GM23338 (cell line): ENCODE results near the gene IFI6. TPM values are rescaled to one million over a fixed set of nuclear protein-coding genes. Genes with fewer than 3 reads are reported as not detected.
A peak's percentile ranks its signal among the peaks of the same experiment; 100 is the strongest.
"Not testable (repeated sequence)": the region's sequence is repeated elsewhere in the genome, so short reads cannot be mapped to it uniquely, and the experiment has no call there.

Experiments
- ATAC-seq: fragments of 200-7000 bp; cut with Tn5 transposase; 3 replicates; pipeline ENCODE4 v1.9.1; 2020
- DNase-seq: peaks from one replicate; pipeline ENCODE4 v3.0.0-alpha.2; 2015; ENCODE audit warnings: low spot score
- H2AFZ ChIP-seq: fragments of 200-600 bp; sonication (generic); 2 replicates; pipeline ENCODE4 v1.8.0; 2016; ENCODE audit warnings: antibody characterized with exemption, mild to moderate bottlenecking, moderate library complexity
- H3F3A ChIP-seq: fragments of 200-600 bp; sonication (generic); replicated peaks from 2 replicates; pipeline ENCODE4 v1.8.0; 2017; ENCODE audit warnings: antibody characterized with exemption, mixed run types, low read depth
- H3K27ac ChIP-seq: fragments of 200-600 bp; sonication (generic); 2 replicates; pipeline ENCODE4 v1.6.1; 2016; ENCODE audit warnings: low read depth
- H3K27me3 ChIP-seq: fragments of 200-600 bp; sonication (generic); 2 replicates; pipeline ENCODE4 v1.8.0; 2016; ENCODE audit warnings: mild to moderate bottlenecking, mixed run types, moderate library complexity; ENCODE audit not compliant: insufficient read depth
- H3K36me3 ChIP-seq: fragments of 200-600 bp; sonication (generic); 2 replicates; pipeline ENCODE4 v1.8.0; 2016; ENCODE audit warnings: mild to moderate bottlenecking; ENCODE audit not compliant: insufficient read depth
- H3K4me1 ChIP-seq: fragments of 200-600 bp; sonication (generic); 2 replicates; pipeline ENCODE4 v1.8.0; 2016; ENCODE audit warnings: mild to moderate bottlenecking, moderate library complexity; ENCODE audit not compliant: insufficient read depth
- H3K4me2 ChIP-seq: fragments of 200-600 bp; sonication (generic); 2 replicates; pipeline ENCODE4 v1.7.1; 2017; ENCODE audit warnings: mixed run types
- H3K4me3 ChIP-seq: fragments of 200-600 bp; sonication (generic); 2 replicates; pipeline ENCODE4 v1.6.1; 2016; ENCODE audit warnings: mixed run types
- H3K79me2 ChIP-seq: fragments of 200-600 bp; sonication (generic); replicated peaks from 2 replicates; pipeline ENCODE4 v1.8.0; 2017; ENCODE audit warnings: mild to moderate bottlenecking; ENCODE audit not compliant: insufficient read depth
- H3K9me2 ChIP-seq: fragments of 200-600 bp; sonication (generic); 2 replicates; pipeline ENCODE4 v1.8.0; 2017; ENCODE audit not compliant: insufficient read depth
- H4K20me1 ChIP-seq: fragments of 200-600 bp; sonication (generic); replicated peaks from 2 replicates; pipeline ENCODE4 v1.8.0; 2017; ENCODE audit warnings: mild to moderate bottlenecking; ENCODE audit not compliant: insufficient read depth
- H3K27ac Mint-ChIP-seq: 2 replicates; pipeline ENCODE4 v1.8.0; 2020; ENCODE audit warnings: inconsistent platforms, mild to moderate bottlenecking, moderate library complexity, mixed read lengths
- H3K27me3 Mint-ChIP-seq: 3 replicates; pipeline ENCODE4 v1.8.0; 2022; ENCODE audit warnings: low read depth, mild to moderate bottlenecking, moderate library complexity, mixed read lengths, inconsistent platforms; ENCODE audit not compliant: insufficient read depth, poor library complexity
- H3K36me3 Mint-ChIP-seq: 3 replicates; pipeline ENCODE4 v1.8.0; 2021; ENCODE audit warnings: low read depth, mild to moderate bottlenecking, inconsistent platforms, moderate library complexity, mixed read lengths
- H3K4me1 Mint-ChIP-seq: 3 replicates; pipeline ENCODE4 v1.8.0; 2020; ENCODE audit warnings: mild to moderate bottlenecking, inconsistent platforms, mixed read lengths
- H3K4me3 Mint-ChIP-seq: 3 replicates; pipeline ENCODE4 v1.8.0; 2021; ENCODE audit warnings: moderate library complexity, mild to moderate bottlenecking, inconsistent platforms, mixed read lengths
- H3K9me3 Mint-ChIP-seq: 3 replicates; pipeline ENCODE4 v1.8.0; 2020; ENCODE audit warnings: moderate library complexity, mild to moderate bottlenecking, inconsistent platforms, mixed read lengths
- NANOG ChIP-seq: IDR thresholded peaks from 2 replicates; pipeline ENCODE4 v1.6.1; 2016; ENCODE audit warnings: antibody characterized with exemption, borderline replicate concordance
- STAT1 ChIP-seq: IDR thresholded peaks from one replicate; pipeline ENCODE4 v1.6.1; 2016; ENCODE audit warnings: antibody characterized with exemption; ENCODE audit not compliant: unreplicated experiment
- ZNF331 ChIP-seq: fragments of 250-450 bp; sonication (Bioruptor Pico); IDR thresholded peaks from 2 replicates; pipeline ENCODE4 v1.5.0; 2020; ENCODE audit warnings: low read depth, mild to moderate bottlenecking, moderate library complexity
- polyA plus RNA-seq: library from polyadenylated mRNA; unstranded; fragments of >200 nt; fragmentation: Nextera tagmentation; extraction: Ambion mirVana; gene quantifications from 2 replicates; pipeline ENCODE4 v1.2.1, GENCODE V29; 2016
- total RNA-seq: library from RNA; depleted of rRNA; stranded (reverse); fragments of >200 nt; shearing (Covaris generic); gene quantifications from 2 replicates; pipeline ENCODE4 v1.2.3, GENCODE V29; 2014
- TF ChIP-seq, protein P1 (sequence below): IDR thresholded peaks from 2 replicates; pipeline ENCODE4 v1.6.1; 2016; ENCODE audit warnings: antibody characterized with exemption
- TF ChIP-seq, protein P2 (sequence below), 2 experiments: fragments of 200-600 bp in 1 of 2; sonication (generic) in 1 of 2; conservative IDR thresholded peaks; 2 replicates each; pipeline versions ENCODE4 v1.5.1 to v1.6.1; 2016 to 2017; ENCODE audit warnings: antibody characterized with exemption in 2 of 2, low read depth in 2 of 2, mild to moderate bottlenecking in 2 of 2, moderate library complexity in 1 of 2

The IFI6 gene
- total and polyA plus RNA-seq, 2 experiments from 2014 or later: 6.3 to 16.0 TPM

DNA sequence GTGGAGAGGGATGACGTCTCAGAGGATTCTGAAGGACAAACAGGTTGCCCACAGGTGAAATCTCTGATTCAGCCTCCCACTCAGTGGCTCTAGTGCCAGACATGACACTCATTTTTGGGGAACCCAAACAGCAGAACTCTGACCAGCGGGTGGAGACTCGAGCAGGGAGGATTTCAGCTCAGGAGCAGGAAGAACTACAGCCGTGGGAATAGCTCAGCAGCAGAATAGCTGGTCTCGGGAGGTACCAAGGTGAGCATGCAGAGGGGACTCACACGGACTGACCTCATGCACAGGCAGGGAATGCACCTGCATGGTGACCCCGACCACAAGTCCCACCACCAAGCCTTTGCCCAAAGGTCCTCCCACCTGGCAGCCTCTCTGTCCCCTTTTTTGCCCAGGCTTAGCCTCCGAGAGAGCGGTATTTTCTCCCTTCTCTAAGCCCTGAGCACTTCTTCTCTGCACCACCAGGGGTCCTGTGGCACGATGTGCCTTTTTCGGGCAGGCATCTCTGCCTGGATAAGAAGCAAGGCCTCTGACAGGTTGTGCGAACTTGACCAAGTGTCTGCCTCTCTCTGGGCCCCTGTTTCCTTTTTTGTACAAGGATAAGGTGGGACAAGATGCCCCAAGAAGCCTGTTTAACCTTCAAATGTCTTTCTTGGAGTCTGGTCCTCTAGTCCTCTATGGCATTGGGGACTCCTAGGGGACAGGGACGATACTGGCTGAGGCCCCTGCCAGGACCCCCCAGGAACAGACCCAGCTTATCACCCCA lies 28.2 kb downstream of the IFI6 start:
- Histone ChIP-seq H3K36me3 (no peaks in the 10 kb centered on the region), H3K9me2 (no peaks in the 10 kb centered on the region), H2AFZ (peak overlapping the region; percentile 56; the same call in 1 of the 2 replicates), H4K20me1 (no peaks in the 10 kb centered on the region), H3K27me3 (no peaks in the 10 kb centered on the region), H3K4me2 (peak overlapping the region; percentile 28; the same call in 1 of the 2 replicates), H3K79me2 (no peaks in the 10 kb centered on the region), H3K27ac (no peak overlapping the region; the same call in 1 of the 2 replicates), H3K4me3 (no peak overlapping the region), H3F3A (no peaks in the 10 kb centered on the region; the same call in 1 of the 2 replicates), H3K4me1 (peaks cover 9% of the 10 kb centered on the region; the same call in 1 of the 2 replicates)
- Mint-ChIP-seq H3K36me3 (no peaks in the 10 kb centered on the region), H3K9me3 (no peaks in the 10 kb centered on the region; the same call in 2 of the 3 replicates), H3K27ac (no peak overlapping the region), H3K4me1 (peaks cover 10% of the 10 kb centered on the region), H3K27me3 (peaks cover 12% of the 10 kb centered on the region), H3K4me3 (no peak overlapping the region)
- peak; percentile 95 for ATAC-seq
- TF ChIP-seq, protein P1, sequence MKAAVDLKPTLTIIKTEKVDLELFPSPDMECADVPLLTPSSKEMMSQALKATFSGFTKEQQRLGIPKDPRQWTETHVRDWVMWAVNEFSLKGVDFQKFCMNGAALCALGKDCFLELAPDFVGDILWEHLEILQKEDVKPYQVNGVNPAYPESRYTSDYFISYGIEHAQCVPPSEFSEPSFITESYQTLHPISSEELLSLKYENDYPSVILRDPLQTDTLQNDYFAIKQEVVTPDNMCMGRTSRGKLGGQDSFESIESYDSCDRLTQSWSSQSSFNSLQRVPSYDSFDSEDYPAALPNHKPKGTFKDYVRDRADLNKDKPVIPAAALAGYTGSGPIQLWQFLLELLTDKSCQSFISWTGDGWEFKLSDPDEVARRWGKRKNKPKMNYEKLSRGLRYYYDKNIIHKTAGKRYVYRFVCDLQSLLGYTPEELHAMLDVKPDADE: no peak
- TF ChIP-seq, protein P2, sequence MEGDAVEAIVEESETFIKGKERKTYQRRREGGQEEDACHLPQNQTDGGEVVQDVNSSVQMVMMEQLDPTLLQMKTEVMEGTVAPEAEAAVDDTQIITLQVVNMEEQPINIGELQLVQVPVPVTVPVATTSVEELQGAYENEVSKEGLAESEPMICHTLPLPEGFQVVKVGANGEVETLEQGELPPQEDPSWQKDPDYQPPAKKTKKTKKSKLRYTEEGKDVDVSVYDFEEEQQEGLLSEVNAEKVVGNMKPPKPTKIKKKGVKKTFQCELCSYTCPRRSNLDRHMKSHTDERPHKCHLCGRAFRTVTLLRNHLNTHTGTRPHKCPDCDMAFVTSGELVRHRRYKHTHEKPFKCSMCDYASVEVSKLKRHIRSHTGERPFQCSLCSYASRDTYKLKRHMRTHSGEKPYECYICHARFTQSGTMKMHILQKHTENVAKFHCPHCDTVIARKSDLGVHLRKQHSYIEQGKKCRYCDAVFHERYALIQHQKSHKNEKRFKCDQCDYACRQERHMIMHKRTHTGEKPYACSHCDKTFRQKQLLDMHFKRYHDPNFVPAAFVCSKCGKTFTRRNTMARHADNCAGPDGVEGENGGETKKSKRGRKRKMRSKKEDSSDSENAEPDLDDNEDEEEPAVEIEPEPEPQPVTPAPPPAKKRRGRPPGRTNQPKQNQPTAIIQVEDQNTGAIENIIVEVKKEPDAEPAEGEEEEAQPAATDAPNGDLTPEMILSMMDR (conservative IDR thresholded peaks at IDR 0.05; ENCODE audit: low read depth in 2 of 2): peak; percentile 79
- TF ChIP-seq NANOG: no peak
- no peak for TF ChIP-seq STAT1
- DNase-seq: peak; percentile 92

DNA sequence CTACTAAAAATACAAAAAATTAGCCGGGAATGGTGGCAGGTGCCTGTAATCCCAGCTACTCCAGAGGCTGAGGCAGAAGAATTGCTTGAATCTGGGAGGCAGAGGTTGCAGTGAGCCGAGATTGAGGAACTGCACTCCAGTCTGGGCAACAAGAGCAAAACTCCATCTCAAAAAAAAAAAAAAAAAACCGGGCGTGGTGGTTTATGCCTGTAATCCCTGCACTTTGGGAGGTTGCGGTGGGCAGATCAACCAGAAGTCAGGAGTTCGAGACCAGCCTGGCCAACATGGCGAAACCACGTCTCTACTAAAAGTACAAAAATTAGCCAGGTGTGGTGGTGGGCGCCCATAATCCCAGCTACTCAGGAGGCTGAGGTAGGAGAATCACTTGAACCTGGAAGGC lies 31.5 kb downstream of the IFI6 start:
- not testable (repeated sequence) for H3K36me3 ChIP-seq, H3K4me1 ChIP-seq, H3K27ac ChIP-seq, H4K20me1 ChIP-seq, H3K9me3 Mint-ChIP-seq, H3K4me3 Mint-ChIP-seq, H3K27me3 ChIP-seq, H3K79me2 ChIP-seq, H3K27ac Mint-ChIP-seq, H3K4me3 ChIP-seq, H3K4me2 ChIP-seq, H3K36me3 Mint-ChIP-seq, H3F3A ChIP-seq, DNase-seq, ATAC-seq, H3K9me2 ChIP-seq, H3K4me1 Mint-ChIP-seq
- H3K27me3 Mint-ChIP-seq: peaks cover 17% of the 10 kb centered on the region
- peak overlapping the region; percentile 14; the same call in 1 of the 2 replicates for H2AFZ ChIP-seq

DNA sequence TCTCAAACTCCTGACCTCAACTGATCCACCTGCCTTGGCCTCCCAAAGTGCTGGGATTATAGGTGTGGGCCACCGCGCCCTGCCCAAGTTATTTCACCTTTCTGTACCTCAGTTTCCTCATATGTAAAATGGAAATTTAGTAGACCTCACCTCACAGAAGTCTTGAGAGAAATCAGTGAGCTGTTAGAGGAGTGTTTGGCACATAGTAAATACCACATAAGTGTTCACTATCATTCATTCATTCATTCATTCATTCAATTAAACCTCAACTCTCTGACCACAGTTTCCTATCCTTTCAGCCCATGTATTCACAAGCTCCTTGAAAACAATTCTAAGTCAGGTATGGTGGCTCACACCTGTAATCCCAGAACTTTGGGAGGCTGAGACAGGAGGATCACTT lies 33.2 kb downstream of the IFI6 start:
- Mint-ChIP-seq H3K4me1 (peaks cover 10% of the 10 kb centered on the region; the same call in 2 of the 3 replicates), H3K27me3 (peaks cover 28% of the 10 kb centered on the region), H3K27ac (no peak overlapping the region), H3K36me3 (no peaks in the 10 kb centered on the region), H3K4me3 (no peak overlapping the region), H3K9me3 (no peaks in the 10 kb centered on the region; the same call in 2 of the 3 replicates)
- H2AFZ ChIP-seq: no peak overlapping the region
- no peak overlapping the region for H3K4me2 ChIP-seq
- no peaks in the 10 kb centered on the region for H4K20me1 ChIP-seq
- no peaks in the 10 kb centered on the region for H3K9me2 ChIP-seq
- H3K4me3 ChIP-seq: no peak overlapping the region
- no peaks in the 10 kb centered on the region for H3K79me2 ChIP-seq
- H3K4me1 ChIP-seq: peaks cover 13% of the 10 kb centered on the region; the same call in 1 of the 2 replicates
- no peak for DNase-seq
- no peak for ATAC-seq
- no peaks in the 10 kb centered on the region for H3K36me3 ChIP-seq
- peaks cover 27% of the 10 kb centered on the region for H3K27me3 ChIP-seq
- H3F3A ChIP-seq: peaks cover 5% of the 10 kb centered on the region; the same call in 1 of the 2 replicates
- H3K27ac ChIP-seq: no peak overlapping the region
- no peak for TF ChIP-seq ZNF331
- TF ChIP-seq, protein P2 (conservative IDR thresholded peaks at IDR 0.05; ENCODE audit: low read depth in 2 of 2): no peak
